PC-3 (cell line): ENCODE results near the gene NOS2.

Experiments
- EZH2 ChIP-seq: fragments of 300-600 bp; sonication (generic); IDR thresholded peaks from one replicate; pipeline ENCODE4 v1.6.1; 2017; ENCODE audit warnings: antibody characterized with exemption, mild to moderate bottlenecking, low read length; ENCODE audit not compliant: unreplicated experiment
- TF ChIP-seq, protein P1 (sequence below): fragments of 300-600 bp; sonication (generic); conservative IDR thresholded peaks from 2 replicates; pipeline ENCODE4 v1.5.1; 2017; ENCODE audit warnings: antibody characterized with exemption, low read depth, mild to moderate bottlenecking, low read length

DNA sequence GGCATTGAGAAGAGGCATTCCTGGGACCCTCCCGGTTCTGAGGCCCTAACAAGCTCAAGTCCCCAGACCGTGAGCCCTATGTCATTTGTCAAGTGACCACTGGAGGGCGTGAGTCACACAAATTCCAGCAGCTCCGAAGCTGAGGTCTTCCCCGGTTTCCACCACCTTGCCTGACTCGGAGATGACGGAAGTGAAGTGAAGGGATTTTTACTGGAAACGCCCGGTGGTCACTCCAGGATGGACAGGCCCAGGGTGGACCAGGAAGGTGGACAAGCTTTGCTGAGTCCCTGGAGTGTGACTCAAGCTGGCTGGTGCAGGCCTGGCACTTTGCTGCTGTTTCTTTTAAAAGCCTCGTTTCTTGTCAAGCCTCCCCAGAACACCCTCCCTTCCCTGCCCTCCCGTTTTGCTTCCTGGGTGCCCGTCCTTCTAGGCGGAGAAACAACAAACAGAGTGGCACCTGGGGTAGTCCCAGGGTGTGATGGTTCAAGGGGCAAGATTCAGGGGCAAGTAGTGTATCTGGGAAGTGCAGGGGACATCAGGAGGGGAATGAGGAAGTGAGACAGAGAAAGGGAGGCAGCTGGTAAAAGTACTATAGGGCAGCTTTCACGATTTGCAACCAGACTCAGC is 5.3 kb upstream of the NOS2 start:
- TF ChIP-seq, protein P1, sequence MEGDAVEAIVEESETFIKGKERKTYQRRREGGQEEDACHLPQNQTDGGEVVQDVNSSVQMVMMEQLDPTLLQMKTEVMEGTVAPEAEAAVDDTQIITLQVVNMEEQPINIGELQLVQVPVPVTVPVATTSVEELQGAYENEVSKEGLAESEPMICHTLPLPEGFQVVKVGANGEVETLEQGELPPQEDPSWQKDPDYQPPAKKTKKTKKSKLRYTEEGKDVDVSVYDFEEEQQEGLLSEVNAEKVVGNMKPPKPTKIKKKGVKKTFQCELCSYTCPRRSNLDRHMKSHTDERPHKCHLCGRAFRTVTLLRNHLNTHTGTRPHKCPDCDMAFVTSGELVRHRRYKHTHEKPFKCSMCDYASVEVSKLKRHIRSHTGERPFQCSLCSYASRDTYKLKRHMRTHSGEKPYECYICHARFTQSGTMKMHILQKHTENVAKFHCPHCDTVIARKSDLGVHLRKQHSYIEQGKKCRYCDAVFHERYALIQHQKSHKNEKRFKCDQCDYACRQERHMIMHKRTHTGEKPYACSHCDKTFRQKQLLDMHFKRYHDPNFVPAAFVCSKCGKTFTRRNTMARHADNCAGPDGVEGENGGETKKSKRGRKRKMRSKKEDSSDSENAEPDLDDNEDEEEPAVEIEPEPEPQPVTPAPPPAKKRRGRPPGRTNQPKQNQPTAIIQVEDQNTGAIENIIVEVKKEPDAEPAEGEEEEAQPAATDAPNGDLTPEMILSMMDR: peak; percentile 76
- no peak for TF ChIP-seq EZH2
